NK-92 treated with Interleukin-12 subunit alpha and Interleukin-12 subunit beta, amount 100 ng/mL, for 24 hours (cell line): ENCODE measurements around the gene GLYR1.
A peak's percentile ranks its signal among the peaks of the same experiment; 100 is the strongest.

ENCODE experiments used
- DNase-seq: peaks from one replicate; lab custom pipeline; 2025; lab: John Stamatoyannopoulos, UW

Gene GLYR1

DNA sequence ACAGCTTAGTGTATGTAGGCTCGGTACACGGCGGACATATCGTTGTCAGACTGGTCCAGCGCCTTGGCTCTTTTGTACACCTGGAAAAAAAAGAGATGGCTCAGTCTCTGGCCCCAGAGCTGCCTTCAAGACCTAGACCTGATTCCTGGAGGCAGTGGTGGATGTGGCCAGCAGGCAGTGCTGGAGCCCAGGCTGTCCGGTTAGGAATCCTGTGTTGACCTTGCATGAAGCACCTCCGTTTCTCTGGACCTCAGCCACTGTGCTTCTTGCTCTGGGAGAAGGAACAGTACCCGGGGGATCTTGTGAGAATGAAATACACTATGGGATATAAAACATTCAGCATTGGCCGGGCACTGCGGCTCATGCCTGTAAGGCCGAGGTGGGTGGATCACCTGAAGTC lies 41.9 kb downstream of the GLYR1 start:
- no peak for DNase-seq

DNA sequence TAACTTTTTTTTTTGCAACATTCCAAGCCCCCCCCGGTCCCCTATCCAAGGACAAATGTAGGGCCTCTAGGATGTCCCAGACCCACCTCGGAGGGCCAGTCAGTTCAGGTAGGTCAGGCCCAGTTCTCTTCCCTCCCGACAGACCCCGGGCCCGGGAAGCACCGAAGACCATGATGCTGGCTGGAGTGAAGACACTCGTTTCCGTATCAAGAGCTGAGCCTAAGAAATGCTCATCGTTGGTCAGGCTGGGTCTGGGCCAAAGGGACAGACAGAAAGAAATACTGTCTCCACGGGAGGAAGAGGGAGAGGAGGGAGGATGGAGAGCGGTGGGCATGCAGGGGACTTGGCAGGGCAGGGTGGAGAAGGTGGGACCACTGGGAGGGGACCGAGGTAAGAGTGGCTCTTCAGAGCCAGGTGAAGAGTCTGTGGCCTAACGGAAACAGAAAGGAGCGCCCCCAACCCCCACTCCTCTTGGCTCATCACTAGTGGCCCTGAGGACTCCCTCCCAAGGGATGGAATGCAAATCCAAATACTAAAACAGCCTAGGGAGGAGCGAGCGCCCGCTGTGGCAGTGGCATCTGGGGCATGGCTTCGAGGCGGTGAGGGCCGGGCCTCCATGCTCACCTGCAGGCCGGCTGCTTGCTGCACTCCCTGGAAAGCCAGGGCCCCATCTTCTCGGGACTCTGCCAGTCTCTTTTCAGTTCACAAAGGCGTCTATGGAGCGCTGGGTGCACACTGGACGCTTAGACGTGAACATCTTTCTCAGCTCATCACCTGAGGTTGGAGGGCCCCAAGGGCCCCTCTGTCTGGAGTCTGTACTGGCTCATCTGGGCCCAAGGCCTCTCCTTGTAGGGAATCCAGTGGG lies 43.0 kb downstream of the GLYR1 start:
- DNase-seq = no peak

DNA sequence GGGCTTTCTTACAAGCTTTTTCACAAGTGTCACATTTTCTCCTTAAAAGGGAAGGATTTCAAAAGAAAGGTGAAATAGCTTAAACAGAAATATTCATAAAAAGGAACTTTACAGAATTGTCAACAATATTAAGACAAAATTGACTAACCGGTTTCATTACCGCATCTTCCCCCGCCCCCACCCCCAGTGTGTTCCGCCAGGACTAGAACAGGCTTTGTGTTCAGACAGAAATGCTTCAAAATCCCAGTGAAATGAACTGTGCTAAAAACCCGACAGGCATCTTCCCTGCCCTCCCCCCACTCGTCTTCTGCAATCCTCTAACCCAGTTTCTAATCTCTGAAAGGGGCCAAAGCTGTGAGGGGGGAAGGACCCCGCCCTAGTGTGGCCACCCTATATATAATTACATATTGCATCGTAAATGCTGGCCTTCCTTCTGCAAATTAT lies 43.7 kb downstream of the GLYR1 start:
- DNase-seq = no peak

- peak; percentile 86 for DNase-seq
Observed at GRCh38 chr16:4802659-4803287, 44.3 kb downstream of the GLYR1 start.

DNA sequence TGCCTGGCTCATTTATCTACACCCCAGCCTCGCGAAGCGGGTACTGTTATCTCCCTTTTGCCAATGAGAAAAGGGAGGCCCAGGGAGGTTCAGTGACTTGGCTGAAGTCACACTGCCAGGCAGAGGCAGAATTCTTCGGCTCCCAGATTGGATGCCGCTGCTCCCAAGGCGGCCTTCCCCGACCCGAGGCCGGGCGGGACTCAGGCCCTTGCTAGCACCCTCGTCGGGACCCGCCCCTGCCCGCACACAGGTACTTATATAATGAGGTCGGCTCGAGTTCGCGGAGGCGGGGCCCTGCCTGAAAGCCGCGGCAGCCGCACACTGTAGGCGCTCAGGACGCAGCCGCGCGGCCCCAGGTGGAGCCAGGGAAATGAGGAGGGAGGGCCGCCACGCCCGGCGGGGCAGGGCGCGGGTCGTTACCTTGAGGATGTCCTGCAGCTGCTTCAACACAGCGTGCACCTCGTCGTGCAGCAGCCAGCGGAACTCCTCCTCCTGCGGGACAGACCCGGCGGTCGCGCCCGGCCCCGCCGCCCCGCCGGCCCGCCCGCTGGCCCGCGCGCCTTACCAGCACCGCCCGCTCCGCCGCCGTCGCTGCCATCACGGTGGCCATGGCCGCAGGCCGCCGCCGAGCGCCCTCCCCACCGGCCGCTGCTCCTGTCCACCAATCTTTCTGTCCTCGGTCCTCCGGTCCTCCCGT lies 45.0 kb downstream of the GLYR1 start, which contains the start of gene ROGDI:
TSS of gene ROGDI (minus strand) at position 672 of the 697 bp plus-strand sequence. CDS start at position 610, 62 bp downstream.
- DNase-seq = peak; percentile 70

DNA sequence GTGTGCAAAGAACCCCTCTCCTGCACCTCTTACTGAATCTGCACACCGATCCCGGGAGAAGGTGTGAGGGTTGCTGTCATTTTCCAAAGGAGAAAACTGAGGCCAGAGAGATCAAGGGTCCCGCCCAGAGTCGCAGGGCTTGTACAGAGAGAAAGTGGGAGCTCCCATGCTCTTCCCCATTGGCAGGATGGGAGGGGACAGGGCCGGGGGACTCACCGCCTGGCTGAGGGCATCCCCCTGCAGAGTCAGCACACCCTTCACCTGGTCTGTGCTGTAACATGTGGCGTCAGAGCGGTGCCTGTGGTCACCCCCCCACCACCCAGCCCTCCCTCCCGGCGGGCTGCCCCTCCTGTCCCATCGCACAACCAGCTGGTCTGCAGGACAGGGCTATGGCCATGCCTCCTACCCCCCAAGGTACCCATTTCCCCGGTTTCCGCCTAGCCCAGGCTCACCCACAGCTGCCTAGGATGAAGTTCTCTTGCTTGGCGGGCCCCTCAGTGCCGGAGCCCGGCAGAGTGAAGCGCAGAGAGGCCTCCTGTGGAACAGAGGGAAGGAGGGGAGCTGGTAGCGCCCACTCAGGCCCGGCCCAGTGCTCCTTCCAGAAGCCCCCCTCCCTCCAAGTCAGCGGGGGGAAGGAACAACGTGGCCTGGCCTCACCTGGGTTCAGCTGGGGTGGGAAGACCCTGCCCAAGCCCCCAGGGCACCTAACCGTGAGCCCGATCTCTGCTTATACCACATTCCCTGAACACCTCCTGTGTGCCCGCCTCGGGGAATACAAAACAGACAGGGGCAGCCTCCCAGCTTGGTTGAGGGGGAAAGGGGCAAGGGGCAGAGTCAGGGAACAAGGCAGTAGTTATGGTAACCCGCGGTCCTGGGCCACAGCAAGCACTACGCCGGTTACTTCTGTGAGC lies 45.8 kb downstream of the GLYR1 start:
- DNase-seq = no peak

- no peak for DNase-seq
Observed at GRCh38 chr16:4800290-4801041, 46.6 kb downstream of the GLYR1 start.

DNA sequence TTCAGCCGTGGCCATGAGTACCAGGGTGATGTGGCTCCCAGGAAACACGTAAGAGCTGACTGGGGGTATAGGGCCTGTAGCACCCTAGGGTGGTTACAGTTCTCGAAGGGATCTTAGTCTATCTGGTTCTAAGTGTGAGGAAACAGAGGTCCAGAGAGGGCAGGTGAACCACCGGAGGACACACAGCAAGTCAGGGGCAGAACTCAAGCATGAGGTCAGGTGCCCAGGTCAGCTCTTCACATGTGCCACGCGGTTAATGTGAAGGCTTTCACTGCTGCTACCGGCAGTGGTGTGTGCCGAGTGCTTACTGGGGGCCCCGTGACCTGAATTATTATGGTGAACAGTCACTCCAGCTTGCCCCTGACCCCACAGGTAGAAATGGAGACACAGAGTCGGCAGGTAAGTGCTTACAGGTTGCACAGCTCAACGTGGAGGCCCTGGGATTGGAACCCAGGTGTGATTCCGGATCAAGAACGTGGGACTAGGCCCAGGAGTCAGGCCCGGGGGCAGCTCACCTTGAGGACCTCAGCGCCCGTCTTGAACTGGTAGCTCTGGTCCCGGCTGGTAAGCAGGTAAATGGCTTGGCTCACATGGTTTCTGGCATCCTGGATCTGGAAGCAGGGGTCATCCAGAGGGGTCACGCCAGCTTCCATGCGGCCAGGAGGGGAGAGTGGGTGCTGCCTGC lies 47.8 kb downstream of the GLYR1 start:
- no peak for DNase-seq

DNA sequence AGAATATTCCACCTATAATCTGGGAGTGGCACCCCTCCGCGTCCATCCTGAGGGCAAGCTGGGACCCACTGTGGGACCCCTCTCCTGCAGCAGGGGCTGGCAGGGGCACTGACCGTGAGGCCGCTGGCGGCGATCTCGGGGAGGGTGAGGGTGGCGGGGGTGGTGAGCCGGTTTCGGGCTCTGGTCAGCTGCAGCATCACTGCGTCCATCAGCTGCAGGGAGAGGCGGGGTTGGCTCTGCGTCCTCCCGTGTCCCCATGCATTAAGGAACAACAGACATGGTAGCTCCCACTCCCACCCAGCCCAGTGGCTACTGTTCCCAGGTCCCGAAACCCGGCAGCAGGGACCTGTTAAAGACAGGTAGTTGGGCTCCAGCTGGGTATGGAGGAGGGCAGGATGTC lies 48.6 kb downstream of the GLYR1 start:
- no peak for DNase-seq

GRCh38 chr16:4797805-4798252 lies 49.3 kb downstream of the GLYR1 start:
- DNase-seq = no peak

DNA sequence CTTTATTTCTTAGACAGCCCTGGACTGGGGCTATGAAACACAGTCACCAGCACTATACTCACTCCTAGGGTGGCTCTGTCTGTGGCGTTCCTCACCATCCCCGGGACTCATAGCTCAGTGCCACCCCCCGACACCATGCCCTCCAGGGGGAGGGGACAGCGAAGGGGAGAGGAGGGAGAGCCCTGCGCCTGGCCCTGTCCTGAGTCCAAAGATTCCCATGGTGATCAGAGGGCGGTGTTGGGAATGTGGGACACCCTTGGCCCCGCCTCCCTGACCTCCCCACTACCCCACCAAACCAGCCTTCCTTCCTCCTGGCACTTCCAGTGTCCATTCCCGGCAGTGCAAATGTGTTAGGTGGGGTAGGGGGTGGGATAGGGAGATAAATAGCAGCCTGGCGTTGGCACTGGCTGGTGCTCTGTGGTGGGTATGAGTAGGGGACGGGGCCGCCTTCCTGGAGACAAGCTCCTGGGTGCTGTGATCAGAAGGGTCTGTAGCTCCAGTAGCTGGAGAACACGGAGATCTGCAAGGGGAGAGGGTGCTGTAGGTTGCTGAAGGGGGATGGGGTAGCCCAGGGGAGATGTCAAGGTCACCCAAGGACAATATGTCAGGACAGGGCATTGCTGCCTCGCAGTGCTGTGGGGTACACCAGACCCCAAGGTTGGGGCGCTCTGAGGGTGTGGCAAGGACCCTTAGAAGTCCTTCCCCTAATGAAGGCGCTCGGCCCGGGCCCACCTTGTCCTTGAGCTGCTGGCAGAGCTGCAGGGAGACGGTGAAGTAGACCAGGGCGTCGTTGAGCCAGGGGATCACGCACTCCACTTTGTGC lies 49.9 kb downstream of the GLYR1 start:
- DNase-seq = no peak

DNA sequence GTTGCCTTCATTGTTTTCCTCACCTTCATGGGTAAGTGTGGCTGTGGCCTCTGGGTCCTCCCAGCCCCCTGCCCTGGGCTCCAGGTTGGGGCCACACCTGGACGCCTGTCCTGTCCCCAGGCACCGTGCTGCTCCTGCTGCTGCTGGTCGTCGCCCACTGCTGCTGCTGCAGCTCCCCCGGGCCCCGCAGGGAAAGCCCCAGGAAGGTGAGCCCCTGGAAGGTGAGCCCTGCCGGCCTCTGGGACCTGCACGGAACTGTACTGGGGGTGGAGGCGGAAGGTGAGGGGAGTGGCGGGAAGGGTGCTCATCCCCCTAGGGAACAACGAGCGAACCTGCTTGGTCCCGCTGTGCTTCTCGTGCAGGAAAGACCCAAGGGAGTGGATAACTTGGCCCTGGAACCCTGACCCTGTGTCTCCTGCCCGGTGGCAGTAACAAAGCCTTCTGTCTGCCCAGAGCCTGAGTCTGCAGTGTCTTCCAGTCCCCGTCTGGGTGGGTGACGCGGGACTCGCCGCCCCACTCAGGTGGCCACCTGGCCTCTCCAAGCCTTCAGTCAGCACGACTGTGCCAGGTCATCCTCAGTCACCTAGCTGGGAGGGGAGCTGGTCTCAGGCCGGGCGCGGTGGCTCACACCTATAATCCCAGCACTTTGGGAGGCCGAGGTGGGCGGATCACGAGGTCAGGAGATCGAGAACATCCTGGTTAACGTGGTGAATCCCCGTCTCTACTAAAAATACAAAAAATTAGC lies 51.1 kb downstream of the GLYR1 start:
- DNase-seq = no peak

DNA sequence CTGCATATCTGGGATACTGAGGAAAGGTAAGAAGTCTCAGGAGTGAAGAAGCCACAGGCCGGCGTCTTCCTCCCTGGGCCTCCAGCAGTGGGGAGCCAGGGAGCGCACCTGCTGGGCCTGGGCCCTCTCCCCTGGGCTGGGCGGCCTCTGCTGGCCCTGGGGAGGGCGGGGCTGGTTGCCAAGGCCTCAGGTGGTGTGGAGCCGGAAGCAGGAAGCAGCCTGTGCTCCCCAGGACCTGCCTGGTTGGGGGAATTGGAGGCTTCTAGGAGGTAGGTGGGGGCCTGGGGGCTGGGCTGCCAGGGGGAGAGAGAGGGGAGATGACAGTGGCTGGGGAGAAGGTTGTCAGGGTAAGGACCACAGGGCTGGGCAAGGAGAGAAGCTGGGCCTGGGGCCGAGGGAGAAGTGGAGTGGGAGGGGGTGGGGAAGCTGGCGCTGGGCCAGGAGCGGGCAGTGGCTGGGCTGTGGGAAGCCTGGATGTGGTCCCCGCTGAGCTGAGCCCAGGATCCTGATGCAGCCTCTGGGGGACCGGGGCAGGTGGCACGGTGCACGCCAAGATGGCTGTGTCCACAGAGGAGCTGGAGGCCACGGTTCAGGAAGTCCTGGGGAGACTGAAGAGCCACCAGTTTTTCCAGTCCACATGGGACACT lies 51.8 kb downstream of the GLYR1 start, which contains the start of gene SMIM22:
TSS of gene SMIM22 (plus strand) at position 189 of the 647 bp plus-strand sequence. CDS start at position 555, 366 bp downstream.
- DNase-seq = no peak

DNA sequence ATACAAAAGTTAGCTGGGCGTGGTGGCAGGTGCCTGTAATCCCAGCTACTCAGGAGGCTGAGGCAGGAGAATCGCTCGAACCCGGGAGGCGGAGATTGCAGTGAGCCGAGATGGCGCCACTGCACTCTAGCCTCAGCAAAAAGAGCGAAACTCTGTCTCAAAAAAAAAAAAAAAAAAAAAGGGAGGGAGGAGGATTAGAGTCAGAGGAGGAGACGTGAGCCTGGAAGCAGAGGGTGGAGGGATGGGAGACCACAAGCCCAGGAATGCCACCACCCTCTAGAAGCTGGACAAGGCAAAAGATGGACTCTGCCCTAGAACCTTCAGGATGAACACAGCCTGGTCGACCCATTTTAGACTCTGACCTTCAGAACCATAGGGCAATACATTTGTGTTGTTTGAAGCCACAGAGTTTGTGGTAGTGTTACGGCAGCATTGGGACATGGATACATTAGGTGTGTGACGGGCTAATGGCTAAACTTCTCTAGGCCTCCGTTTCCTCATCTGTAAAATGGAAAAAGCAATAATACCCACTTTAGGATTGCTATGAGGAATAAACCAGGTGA lies 54.1 kb downstream of the GLYR1 start:
- DNase-seq = no peak

DNA sequence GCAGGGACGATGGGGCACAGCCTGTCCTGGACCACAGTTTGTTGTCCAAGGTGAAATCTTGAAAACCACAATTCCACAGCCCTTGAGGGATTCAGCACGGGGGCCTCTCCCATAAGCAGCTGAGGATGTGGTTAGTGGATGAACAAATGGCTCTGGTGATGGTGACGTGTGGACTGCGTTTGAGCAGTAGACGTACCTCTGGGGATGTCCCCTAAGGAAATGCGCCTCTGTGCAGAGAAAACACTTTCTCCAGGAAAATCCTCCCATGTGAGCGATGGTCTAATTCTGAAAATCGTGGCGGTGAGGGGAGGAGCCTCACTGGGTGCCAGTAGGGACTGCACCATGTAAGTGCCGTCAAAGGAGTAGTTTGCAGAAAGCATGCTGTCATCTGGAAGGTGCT lies 56.2 kb downstream of the GLYR1 start:
- no peak for DNase-seq

DNA sequence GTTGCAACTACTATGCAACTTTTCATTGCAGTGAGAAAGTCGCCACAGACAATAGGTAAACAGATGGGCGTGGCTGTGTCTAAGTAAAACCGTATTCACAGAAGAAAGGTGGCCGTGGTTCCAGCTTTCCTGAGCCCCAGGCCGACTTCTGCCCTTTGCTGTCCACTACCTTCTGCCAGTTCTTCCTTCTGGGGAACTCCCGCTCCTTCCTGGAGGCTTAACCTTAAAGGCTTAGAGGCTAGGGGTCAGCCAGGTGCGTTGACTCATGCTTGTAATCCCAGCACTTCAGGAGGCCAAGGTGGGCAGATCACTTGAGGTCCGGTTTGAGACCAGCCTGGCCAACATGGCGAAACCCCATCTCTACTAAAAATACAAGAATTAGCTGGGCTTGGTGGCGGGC lies 56.8 kb downstream of the GLYR1 start:
- DNase-seq = no peak

DNA sequence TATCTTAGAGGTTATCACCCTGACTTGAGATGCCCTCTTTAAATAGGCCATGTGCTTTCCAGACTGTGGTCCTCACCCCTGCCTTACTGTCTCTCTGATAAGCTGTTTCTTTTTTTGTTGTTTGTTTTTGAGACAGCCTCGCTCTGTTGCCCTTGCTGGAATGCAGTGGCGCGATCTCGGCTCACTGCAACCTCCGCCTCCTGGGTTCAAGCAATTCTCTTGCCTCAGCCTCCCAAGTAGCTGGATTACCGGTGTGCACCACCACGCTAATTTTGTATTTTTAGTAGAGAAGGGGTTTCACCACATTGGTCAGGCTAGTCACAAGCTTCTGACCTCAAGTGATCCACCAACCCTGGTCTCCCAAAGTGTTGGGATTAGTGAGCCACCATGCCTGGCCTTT lies 58.2 kb downstream of the GLYR1 start:
- DNase-seq = no peak

DNA sequence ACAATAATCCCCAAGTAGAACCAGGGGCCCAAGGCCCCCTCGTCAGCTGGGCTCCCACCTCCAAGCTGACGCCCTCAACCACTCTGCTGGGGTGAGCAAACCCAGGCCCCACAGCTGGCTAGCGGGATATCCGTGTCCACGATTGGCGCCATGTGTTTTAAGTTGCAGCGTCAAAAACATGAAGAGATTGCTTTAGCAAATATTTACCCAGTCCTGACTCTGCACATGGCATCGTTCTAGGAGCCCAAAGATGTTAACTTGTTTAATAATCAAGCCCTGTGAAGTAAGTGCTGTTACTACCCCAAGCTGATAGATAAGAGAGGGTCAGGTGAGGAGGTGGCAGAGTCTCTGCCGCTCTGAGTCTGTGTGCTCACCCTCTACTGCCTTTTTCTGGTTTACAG lies 58.6 kb downstream of the GLYR1 start:
- DNase-seq = no peak
